KMS-11 (cell line): ENCODE data around the gene UBE2QL1.

ENCODE experiments used
- H2AFZ ChIP-seq: fragments of 200-600 bp; sonication (generic); 2 replicates; pipeline ENCODE4 v1.6.1; 2016; ENCODE audit warnings: antibody characterized with exemption, mixed run types, low read depth
- H3K27ac ChIP-seq: fragments of 200-600 bp; sonication (generic); 2 replicates; pipeline ENCODE4 v1.6.1; 2016; ENCODE audit warnings: mild to moderate bottlenecking, mixed run types
- H3K27me3 ChIP-seq: fragments of 200-600 bp; sonication (generic); 2 replicates; pipeline ENCODE4 v1.6.1; 2017; ENCODE audit warnings: mild to moderate bottlenecking, low read depth, mixed run types, moderate library complexity; ENCODE audit not compliant: insufficient read depth
- H3K36me3 ChIP-seq: fragments of 200-600 bp; sonication (generic); 2 replicates; pipeline ENCODE4 v1.6.1; 2017; ENCODE audit warnings: mild to moderate bottlenecking, mixed run types; ENCODE audit not compliant: insufficient read depth
- H3K4me1 ChIP-seq: fragments of 200-600 bp; sonication (generic); 2 replicates; pipeline ENCODE4 v1.6.1; 2016; ENCODE audit warnings: mild to moderate bottlenecking, low read depth, mixed run types; ENCODE audit not compliant: poor library complexity, severe bottlenecking
- H3K4me2 ChIP-seq: fragments of 200-600 bp; sonication (generic); 2 replicates; pipeline ENCODE4 v1.7.0; 2016; ENCODE audit warnings: mild to moderate bottlenecking, mixed run types
- H3K4me3 ChIP-seq: fragments of 200-600 bp; sonication (generic); IDR thresholded peaks from 2 replicates; pipeline ENCODE4 v1.6.1; 2017; ENCODE audit warnings: low read depth, low read length, mixed read lengths; ENCODE audit not compliant: insufficient read depth
- H3K79me2 ChIP-seq: fragments of 200-600 bp; sonication (generic); 2 replicates; pipeline ENCODE4 v1.6.1; 2016; ENCODE audit warnings: low read depth, mixed run types; ENCODE audit not compliant: insufficient read depth
- H3K9ac ChIP-seq: fragments of 200-600 bp; sonication (generic); 2 replicates; pipeline ENCODE4 v1.6.1; 2016; ENCODE audit warnings: mild to moderate bottlenecking, mixed run types
- H4K20me1 ChIP-seq: fragments of 200-600 bp; sonication (generic); 2 replicates; pipeline ENCODE4 v1.6.1; 2016; ENCODE audit warnings: mild to moderate bottlenecking, mixed run types; ENCODE audit not compliant: insufficient read depth
- TF ChIP-seq, protein P1 (sequence below): fragments of 200-600 bp; sonication (generic); conservative IDR thresholded peaks from 2 replicates; pipeline ENCODE4 v1.6.1; 2017; ENCODE audit warnings: low read depth, mild to moderate bottlenecking, antibody characterized with exemption, low read length, moderate library complexity, mixed read lengths

Gene UBE2QL1

DNA sequence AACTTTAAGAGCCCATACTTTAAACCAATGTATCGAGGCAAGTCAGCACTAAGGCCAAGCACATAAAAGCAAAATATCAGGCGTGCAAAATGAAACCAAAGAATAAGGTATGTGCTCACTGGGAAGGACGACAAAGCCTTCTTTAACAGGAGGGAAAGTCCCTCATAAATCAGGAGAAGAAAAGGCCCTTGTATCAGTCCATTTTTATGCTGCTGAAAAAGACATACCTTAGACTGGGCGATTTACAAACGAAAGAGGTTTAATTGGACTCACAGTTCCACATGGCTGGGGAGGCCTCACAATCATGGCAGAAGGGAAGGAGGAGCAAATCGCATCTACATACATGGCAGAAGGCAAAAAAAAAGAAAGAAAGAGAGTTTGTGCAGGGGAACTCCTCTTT lies 68.9 kb downstream of the UBE2QL1 start:
- Histone ChIP-seq H3K4me3 (no peak overlapping the region), H3K9ac (no peak overlapping the region), H3K4me2 (no peak overlapping the region), H3K27me3 (no peaks in the 10 kb centered on the region), H3K27ac (no peak overlapping the region), H3K36me3 (no peaks in the 10 kb centered on the region), H3K4me1 (no peaks in the 10 kb centered on the region), H3K79me2 (no peaks in the 10 kb centered on the region), H2AFZ (no peak overlapping the region), H4K20me1 (no peaks in the 10 kb centered on the region)
- TF ChIP-seq, protein P1, sequence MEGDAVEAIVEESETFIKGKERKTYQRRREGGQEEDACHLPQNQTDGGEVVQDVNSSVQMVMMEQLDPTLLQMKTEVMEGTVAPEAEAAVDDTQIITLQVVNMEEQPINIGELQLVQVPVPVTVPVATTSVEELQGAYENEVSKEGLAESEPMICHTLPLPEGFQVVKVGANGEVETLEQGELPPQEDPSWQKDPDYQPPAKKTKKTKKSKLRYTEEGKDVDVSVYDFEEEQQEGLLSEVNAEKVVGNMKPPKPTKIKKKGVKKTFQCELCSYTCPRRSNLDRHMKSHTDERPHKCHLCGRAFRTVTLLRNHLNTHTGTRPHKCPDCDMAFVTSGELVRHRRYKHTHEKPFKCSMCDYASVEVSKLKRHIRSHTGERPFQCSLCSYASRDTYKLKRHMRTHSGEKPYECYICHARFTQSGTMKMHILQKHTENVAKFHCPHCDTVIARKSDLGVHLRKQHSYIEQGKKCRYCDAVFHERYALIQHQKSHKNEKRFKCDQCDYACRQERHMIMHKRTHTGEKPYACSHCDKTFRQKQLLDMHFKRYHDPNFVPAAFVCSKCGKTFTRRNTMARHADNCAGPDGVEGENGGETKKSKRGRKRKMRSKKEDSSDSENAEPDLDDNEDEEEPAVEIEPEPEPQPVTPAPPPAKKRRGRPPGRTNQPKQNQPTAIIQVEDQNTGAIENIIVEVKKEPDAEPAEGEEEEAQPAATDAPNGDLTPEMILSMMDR = no peak

DNA sequence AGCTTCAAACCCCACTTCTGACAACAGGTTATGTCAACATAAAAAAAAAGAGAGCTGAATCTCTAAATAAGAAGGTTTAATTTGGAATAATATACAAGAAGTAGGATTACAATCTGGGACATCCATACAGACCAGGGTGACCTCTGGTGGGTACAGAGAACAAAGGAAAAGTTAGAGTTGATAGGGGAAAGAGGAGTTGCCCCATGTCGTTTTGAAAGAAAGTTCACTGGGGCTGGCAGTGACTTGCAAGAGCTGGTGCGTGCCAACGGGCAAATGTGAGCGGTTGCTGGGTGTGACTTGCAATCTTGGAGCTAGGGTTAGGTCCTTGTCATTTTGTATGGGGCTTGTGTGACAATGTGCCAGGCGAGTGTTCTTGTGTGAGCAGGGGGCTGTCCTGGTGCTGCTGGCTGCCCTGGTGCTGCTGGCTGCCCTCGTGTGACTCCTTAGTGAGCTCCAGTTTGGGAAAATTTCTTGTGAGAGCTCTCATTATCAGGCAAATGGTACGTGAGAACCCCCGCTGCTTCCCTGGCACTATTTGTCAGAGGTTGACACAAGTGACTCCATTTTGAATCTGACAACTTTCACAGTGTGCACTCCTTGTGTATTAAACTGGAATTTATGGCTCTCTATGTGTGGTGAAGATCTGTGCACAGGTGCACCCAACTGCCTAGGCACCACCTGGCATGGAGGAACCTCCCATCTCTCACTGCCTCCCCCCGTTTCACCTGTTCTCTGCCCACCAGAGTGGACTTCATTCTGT lies 69.8 kb downstream of the UBE2QL1 start:
- Histone ChIP-seq H3K27ac (no peak overlapping the region), H2AFZ (no peak overlapping the region), H3K27me3 (no peaks in the 10 kb centered on the region), H3K9ac (no peak overlapping the region), H3K4me2 (no peak overlapping the region), H3K79me2 (no peaks in the 10 kb centered on the region), H3K4me1 (no peaks in the 10 kb centered on the region), H3K4me3 (no peak overlapping the region), H3K36me3 (no peaks in the 10 kb centered on the region), H4K20me1 (no peaks in the 10 kb centered on the region)
- TF ChIP-seq, protein P1 = no peak

DNA sequence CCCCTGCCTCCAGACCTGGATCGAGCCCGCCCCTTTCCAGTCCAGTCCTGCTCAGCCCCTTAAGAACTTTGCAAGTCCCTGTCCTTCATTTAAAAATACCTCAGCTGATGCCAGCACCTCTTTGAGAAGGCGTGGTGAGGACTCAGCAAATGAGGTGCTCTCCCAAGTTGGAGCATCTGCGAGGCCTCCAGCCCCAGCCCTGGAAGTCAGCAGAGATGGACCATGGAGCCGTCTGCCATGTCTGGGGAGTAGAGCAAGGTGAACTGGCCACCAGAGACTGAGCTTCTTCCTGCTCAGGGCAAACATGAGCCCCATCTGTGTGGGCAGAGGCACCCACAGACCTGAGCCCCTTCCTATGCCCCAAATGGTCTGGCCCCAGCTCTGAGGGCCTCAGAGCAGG lies 71.5 kb downstream of the UBE2QL1 start:
- Histone ChIP-seq H2AFZ (no peak overlapping the region), H3K27me3 (no peaks in the 10 kb centered on the region), H3K9ac (no peak overlapping the region), H4K20me1 (no peaks in the 10 kb centered on the region), H3K4me2 (no peak overlapping the region), H3K4me1 (no peaks in the 10 kb centered on the region), H3K27ac (no peak overlapping the region), H3K79me2 (no peaks in the 10 kb centered on the region), H3K4me3 (no peak overlapping the region), H3K36me3 (no peaks in the 10 kb centered on the region)
- TF ChIP-seq, protein P1 = no peak

DNA sequence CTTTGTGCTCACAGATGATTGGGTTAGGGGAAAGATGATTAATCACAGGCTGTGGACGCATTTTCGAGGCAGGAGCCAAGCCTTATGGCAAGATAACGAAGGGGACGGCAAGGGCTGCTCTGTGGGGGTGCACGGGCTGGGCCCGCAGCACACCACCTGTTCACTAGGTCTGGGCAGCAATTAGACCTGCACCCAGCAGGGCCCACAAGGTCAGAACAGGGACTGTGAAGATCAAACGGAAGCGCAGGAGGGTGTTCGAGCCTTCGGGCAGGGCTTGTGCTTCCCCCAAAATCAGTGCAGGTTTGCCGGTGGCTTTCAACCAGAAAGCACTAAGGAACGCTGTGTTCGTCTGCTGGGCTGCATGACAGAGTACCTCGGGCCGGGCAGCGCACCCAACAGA lies 73.7 kb downstream of the UBE2QL1 start:
- H2AFZ ChIP-seq = no peak overlapping the region
- H3K4me3 ChIP-seq = no peak overlapping the region
- H3K27me3 ChIP-seq = no peaks in the 10 kb centered on the region
- no peaks in the 10 kb centered on the region for H3K36me3 ChIP-seq
- H3K4me1 ChIP-seq = peaks cover 4% of the 10 kb centered on the region
- H3K27ac ChIP-seq = no peak overlapping the region
- no peak overlapping the region for H3K4me2 ChIP-seq
- no peaks in the 10 kb centered on the region for H4K20me1 ChIP-seq
- no peak overlapping the region for H3K9ac ChIP-seq
- TF ChIP-seq, protein P1 = no peak
- H3K79me2 ChIP-seq = no peaks in the 10 kb centered on the region
